Inflammatory macrophage (primary cell): ENCODE measurements around the gene LYPD6B.
"Not testable (repeated sequence)": the region's sequence is repeated elsewhere in the genome, so short reads cannot be mapped to it uniquely, and the experiment has no call there.

Experiments
- DNase-seq, 2 donors: peaks; one replicate each; pipeline ENCODE4 v3.0.0-alpha.2; 2020 to 2022

LYPD6B gene

GRCh38 chr2:149219856-149220255 lies 181.4 kb downstream of the LYPD6B start:
- no peak for DNase-seq

- no peak for DNase-seq
Observed at GRCh38 chr2:149221002-149221401, 182.5 kb downstream of the LYPD6B start.

GRCh38 chr2:149221898-149222297 lies 183.4 kb downstream of the LYPD6B start:
- DNase-seq: no peak

- no peak for DNase-seq
Observed at GRCh38 chr2:149223472-149224095, 185.1 kb downstream of the LYPD6B start.

GRCh38 chr2:149224543-149224942 lies 186.0 kb downstream of the LYPD6B start:
- no peak for DNase-seq

- no peak for DNase-seq
Observed at GRCh38 chr2:149225446-149225845, 186.9 kb downstream of the LYPD6B start.

GRCh38 chr2:149226790-149227189 lies 188.3 kb downstream of the LYPD6B start:
- no peak for DNase-seq

GRCh38 chr2:149235816-149236375 lies 197.4 kb downstream of the LYPD6B start:
- DNase-seq: no peak

GRCh38 chr2:149236410-149236809 lies 197.9 kb downstream of the LYPD6B start:
- no peak for DNase-seq

GRCh38 chr2:149246186-149246585 lies 207.7 kb downstream of the LYPD6B start:
- no peak for DNase-seq

GRCh38 chr2:149251436-149251835 lies 212.9 kb downstream of the LYPD6B start:
- DNase-seq: not testable (repeated sequence)

GRCh38 chr2:149256877-149257276 lies 218.4 kb downstream of the LYPD6B start:
- not testable (repeated sequence) for DNase-seq

GRCh38 chr2:149258531-149258930 lies 220.0 kb downstream of the LYPD6B start:
- DNase-seq: no peak

GRCh38 chr2:149259136-149259535 lies 220.6 kb downstream of the LYPD6B start:
- DNase-seq: no peak

GRCh38 chr2:149261692-149262091 lies 223.2 kb downstream of the LYPD6B start:
- no peak for DNase-seq
